ENCODE results near the gene PCDHGA4. TPM values are rescaled to one million over a fixed set of nuclear protein-coding genes. Genes with fewer than 3 reads are reported as not detected.
A peak's percentile ranks its signal among the peaks of the same experiment; 100 is the strongest.

PCDHGA4 gene
- total and polyA plus RNA-seq, 8 donors, result 0.08 to 9.3 (median 2.0) TPM; not detected in 2

- TF ChIP-seq POLR2A (IDR thresholded peaks at IDR 0.05), result no peak
- no peak for TF ChIP-seq POLR2AphosphoS5 (IDR thresholded peaks at IDR 0.05)
- TF ChIP-seq EP300 (IDR thresholded peaks at IDR 0.05), result no peak
- no peak for TF ChIP-seq CTCF (IDR thresholded peaks at IDR 0.05)
- peaks cover 0 to 11% (median 0%) of the 10 kb centered on the region in 4 donors for H3K36me3 ChIP-seq
- peaks cover 5 to 77% (median 34%) of the 10 kb centered on the region in 3 donors for H3K27me3 ChIP-seq
- no peak overlapping the region for H3K27ac ChIP-seq
- peak overlapping the region in 1 of 4 donors; percentile 11 for H3K4me3 ChIP-seq
- DNase-seq, result no peak
- WGBS, 5 donors, result 33 to 56% (median 39%) methylated on average over 15 of the region's 15 CpGs
- H3K9me3 ChIP-seq, result peaks cover 62 to 97% (median 97%) of the 10 kb centered on the region in 4 donors
- H3K4me1 ChIP-seq, result no peaks in the 10 kb centered on the region
- intact Hi-C loops (cut with DNase I; ENCODE audit: low total_unique reads), result no loop called here
Measured at GRCh38 chr5:141360685-141361084, 5.9 kb downstream of the PCDHGA4 start.

GRCh38 chr5:141362719-141363118 lies 7.9 kb downstream of the PCDHGA4 start:
- intact Hi-C loops (cut with DNase I; ENCODE audit: low total_unique reads), result no loop called here
- no peak for DNase-seq
- TF ChIP-seq POLR2AphosphoS5 (IDR thresholded peaks at IDR 0.05) (no peak), EP300 (IDR thresholded peaks at IDR 0.05) (no peak), CTCF (IDR thresholded peaks at IDR 0.05) (no peak), POLR2A (IDR thresholded peaks at IDR 0.05) (no peak)
- no peak overlapping the region for H3K4me3 ChIP-seq
- no peak overlapping the region for H3K27ac ChIP-seq
- H3K27me3 ChIP-seq, result peaks cover 5 to 83% (median 40%) of the 10 kb centered on the region in 3 donors
- H3K36me3 ChIP-seq, result peaks cover 0 to 5% (median 0%) of the 10 kb centered on the region in 4 donors
- no peaks in the 10 kb centered on the region for H3K4me1 ChIP-seq
- H3K9me3 ChIP-seq, result peaks cover 60 to 97% (median 97%) of the 10 kb centered on the region in 4 donors

GRCh38 chr5:141363952-141364660 lies 9.3 kb downstream of the PCDHGA4 start, which contains the start of gene PCDHGA5:
TSS of gene PCDHGA5 (plus strand) at chr5:141364162. CDS start at chr5:141364331, 169 bp downstream.
- intact Hi-C loops (cut with DNase I; ENCODE audit: low total_unique reads), result no loop called here
- WGBS, 5 donors, result 16 to 28% (median 19%) methylated on average over 32 to 34 of the region's 34 CpGs
- peak in 1 of 2 donors; percentile 22 for DNase-seq
- H3K4me1 ChIP-seq, result no peaks in the 10 kb centered on the region
- H3K4me3 ChIP-seq, result no peak within 1 kb of the TSS
- H3K27ac ChIP-seq, result no peak within 1 kb of the TSS
- peaks cover 61 to 100% (median 88%) of the 10 kb centered on the region in 4 donors for H3K9me3 ChIP-seq
- H3K27me3 ChIP-seq, result peaks cover 5 to 79% (median 40%) of the 10 kb centered on the region in 3 donors
- no peak for TF ChIP-seq POLR2AphosphoS5 (IDR thresholded peaks at IDR 0.05)
- no peak for TF ChIP-seq POLR2A (IDR thresholded peaks at IDR 0.05)
- no peak for TF ChIP-seq EP300 (IDR thresholded peaks at IDR 0.05)
- TF ChIP-seq CTCF (IDR thresholded peaks at IDR 0.05), result no peak
- H3K36me3 ChIP-seq, result peaks cover 0 to 5% (median 0%) of the 10 kb centered on the region in 4 donors

- TF ChIP-seq POLR2A (IDR thresholded peaks at IDR 0.05), result no peak
- TF ChIP-seq EP300 (IDR thresholded peaks at IDR 0.05), result no peak
- 31 to 45% (median 32%) methylated on average over 30 to 46 of the region's 46 CpGs for WGBS, 5 donors
- Histone ChIP-seq H3K27me3 (peaks cover 3 to 79% (median 45%) of the 10 kb centered on the region in 3 donors), H3K9me3 (peaks cover 57 to 100% (median 86%) of the 10 kb centered on the region in 4 donors), H3K4me3 (no peak overlapping the region), H3K4me1 (no peaks in the 10 kb centered on the region), H3K36me3 (peaks cover 0 to 4% (median 0%) of the 10 kb centered on the region in 4 donors), H3K27ac (no peak overlapping the region)
- intact Hi-C loops (cut with DNase I; ENCODE audit: low total_unique reads), result no loop called here
- DNase-seq, result no peak
Measured at GRCh38 chr5:141366016-141366896, 11.4 kb downstream of the PCDHGA4 start.
